ENCODE results near the gene SMARCA4. TPM values are rescaled to one million over a fixed set of nuclear protein-coding genes. Genes with fewer than 3 reads are reported as not detected.

SMARCA4 gene
- total RNA-seq, 2 experiments from 2014 or later = 69.6 to 74.5 TPM

DNA sequence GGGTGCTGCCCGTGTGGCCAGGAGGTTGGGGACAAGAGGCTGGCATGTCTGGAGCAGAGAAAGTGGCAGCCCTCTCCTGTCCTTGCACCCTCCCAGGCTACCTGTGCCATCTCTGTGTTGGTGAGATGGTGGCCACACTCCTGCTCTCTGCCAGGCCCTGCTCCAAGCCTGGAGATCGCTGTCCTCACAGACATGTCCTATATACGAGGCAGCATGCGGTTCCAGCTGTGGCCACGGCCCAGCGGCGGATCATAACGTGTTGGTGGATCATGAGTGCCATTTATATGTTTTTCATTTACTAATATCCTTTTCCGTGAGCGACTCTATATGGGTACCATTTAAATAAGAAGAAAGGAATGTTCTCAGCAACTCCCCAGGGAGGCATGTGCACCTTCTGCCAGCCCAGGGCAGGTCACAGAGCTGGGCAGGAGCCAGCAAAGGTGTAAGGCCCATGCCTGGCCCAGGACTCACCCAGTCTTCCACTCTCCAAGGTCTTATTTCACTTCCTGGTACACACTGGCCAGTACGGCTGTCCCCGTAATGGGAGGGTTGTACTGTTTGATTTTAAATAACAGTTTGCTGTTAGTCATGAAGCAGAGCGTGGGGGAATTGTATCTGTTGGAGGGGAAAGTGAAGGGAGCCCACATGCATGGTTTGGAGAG lies 81.3 kb downstream of the SMARCA4 start:
- Mint-ChIP-seq H3K4me3 (no peak overlapping the region), H3K9me3 (no peaks in the 10 kb centered on the region), H3K4me1 (ENCODE audit: low read depth) (peaks cover 4% of the 10 kb centered on the region), H3K27ac (no peak overlapping the region), H3K36me3 (ENCODE audit: low read depth) (peaks cover 57% of the 10 kb centered on the region), H3K27me3 (no peaks in the 10 kb centered on the region)
- intact Hi-C loops (cut with DNase I, micrococcal nuclease) = no loop called here
- Histone ChIP-seq H3K4me1 (ENCODE audit: insufficient read depth, low read length) (peaks cover 2% of the 10 kb centered on the region), H3K9me3 (ENCODE audit: control insufficient read depth in 1 of 2, insufficient read depth in 1 of 2, low read length in 2 of 2) (no peaks in the 10 kb centered on the region), H3K27me3 (ENCODE audit: control insufficient read depth in 1 of 2, insufficient read depth in 2 of 2, low read length in 2 of 2) (no peaks in the 10 kb centered on the region), H3K4me3 (ENCODE audit: low read length) (no peak overlapping the region), H3K36me3 (ENCODE audit: insufficient read depth, low read length) (peaks cover 44% of the 10 kb centered on the region), H3K27ac (ENCODE audit: low read depth in 1 of 2, low read length in 2 of 2) (no peak overlapping the region)
- TF ChIP-seq CTCF (IDR thresholded peaks at IDR 0.05) = no peak
- DNase-seq (peak in 1 of 14 experiments; percentile 5), ATAC-seq (ENCODE audit: poor library complexity) (no peak)
- ChIA-PET POLR2A (no interaction called here), CTCF (no interaction called here)

- Histone ChIP-seq H3K27ac (ENCODE audit: low read depth in 1 of 2, low read length in 2 of 2) (no peak overlapping the region), H3K4me3 (ENCODE audit: low read length) (no peak overlapping the region), H3K36me3 (ENCODE audit: insufficient read depth, low read length) (peaks cover 27% of the 10 kb centered on the region), H3K27me3 (ENCODE audit: control insufficient read depth in 1 of 2, insufficient read depth in 2 of 2, low read length in 2 of 2) (no peaks in the 10 kb centered on the region), H3K4me1 (ENCODE audit: insufficient read depth, low read length) (peaks cover 21% of the 10 kb centered on the region), H3K9me3 (ENCODE audit: control insufficient read depth in 1 of 2, insufficient read depth in 1 of 2, low read length in 2 of 2) (no peaks in the 10 kb centered on the region)
- ATAC-seq (ENCODE audit: poor library complexity) (no peak), DNase-seq (no peak)
- H3K36me3 Mint-ChIP-seq (ENCODE audit: low read depth) = peaks cover 40% of the 10 kb centered on the region
- peak overlapping the region; percentile 35 for H3K27ac Mint-ChIP-seq
- no peaks in the 10 kb centered on the region for H3K27me3 Mint-ChIP-seq
- H3K4me1 Mint-ChIP-seq (ENCODE audit: low read depth) = peaks cover 21% of the 10 kb centered on the region
- H3K4me3 Mint-ChIP-seq = no peak overlapping the region
- CTCF ChIA-PET = interaction anchor here (1.2 kb wide), 1 partner anchor 8 kb away, joined by 6 read pairs; no protein-coding TSS in a partner anchor
- no peaks in the 10 kb centered on the region for H3K9me3 Mint-ChIP-seq
- POLR2A ChIA-PET = no interaction called here
- intact Hi-C loops (cut with DNase I, micrococcal nuclease) = no loop called here
- TF ChIP-seq CTCF (IDR thresholded peaks at IDR 0.05) = no peak
Observed at GRCh38 chr19:11044431-11044830, 83.6 kb downstream of the SMARCA4 start.

- H3K4me1 Mint-ChIP-seq (ENCODE audit: low read depth) = peaks cover 32% of the 10 kb centered on the region
- intact Hi-C loops (cut with DNase I, micrococcal nuclease) = no loop called here
- no peak overlapping the region for H3K27ac Mint-ChIP-seq
- H3K36me3 ChIP-seq (ENCODE audit: insufficient read depth, low read length) = peaks cover 27% of the 10 kb centered on the region
- no peak overlapping the region for H3K4me3 ChIP-seq (ENCODE audit: low read length)
- H3K27me3 ChIP-seq (ENCODE audit: control insufficient read depth in 1 of 2, insufficient read depth in 2 of 2, low read length in 2 of 2) = no peaks in the 10 kb centered on the region
- peaks cover 32% of the 10 kb centered on the region for H3K4me1 ChIP-seq (ENCODE audit: insufficient read depth, low read length)
- no peak overlapping the region for H3K27ac ChIP-seq (ENCODE audit: low read depth in 1 of 2, low read length in 2 of 2)
- H3K27me3 Mint-ChIP-seq = no peaks in the 10 kb centered on the region
- CTCF ChIA-PET = interaction anchor here (1.2 to 1.9 kb wide), 2 partner anchors 9 to 80 kb away, joined by 5 to 6 read pairs; no protein-coding TSS in a partner anchor
- no peaks in the 10 kb centered on the region for H3K9me3 ChIP-seq (ENCODE audit: control insufficient read depth in 1 of 2, insufficient read depth in 1 of 2, low read length in 2 of 2)
- DNase-seq = no peak
- no peaks in the 10 kb centered on the region for H3K9me3 Mint-ChIP-seq
- POLR2A ChIA-PET = interaction anchor here (0.6 to 0.7 kb wide), 2 partner anchors 71 to 126 kb away, joined by 3 to 8 read pairs; no protein-coding TSS in a partner anchor
- H3K36me3 Mint-ChIP-seq (ENCODE audit: low read depth) = peaks cover 39% of the 10 kb centered on the region
- TF ChIP-seq CTCF (IDR thresholded peaks at IDR 0.05) = no peak
- no peak for ATAC-seq (ENCODE audit: poor library complexity)
- H3K4me3 Mint-ChIP-seq = no peak overlapping the region
Observed at GRCh38 chr19:11045536-11045935, 84.7 kb downstream of the SMARCA4 start.
